Fibroblast of the conjunctiva (primary cell): ENCODE data around the gene CD82.

Experiments used
- DNase-seq: peaks from one replicate; pipeline ENCODE4 v3.0.0-alpha.2; 2010; ENCODE audit warnings: low read depth

The CD82 gene

DNA sequence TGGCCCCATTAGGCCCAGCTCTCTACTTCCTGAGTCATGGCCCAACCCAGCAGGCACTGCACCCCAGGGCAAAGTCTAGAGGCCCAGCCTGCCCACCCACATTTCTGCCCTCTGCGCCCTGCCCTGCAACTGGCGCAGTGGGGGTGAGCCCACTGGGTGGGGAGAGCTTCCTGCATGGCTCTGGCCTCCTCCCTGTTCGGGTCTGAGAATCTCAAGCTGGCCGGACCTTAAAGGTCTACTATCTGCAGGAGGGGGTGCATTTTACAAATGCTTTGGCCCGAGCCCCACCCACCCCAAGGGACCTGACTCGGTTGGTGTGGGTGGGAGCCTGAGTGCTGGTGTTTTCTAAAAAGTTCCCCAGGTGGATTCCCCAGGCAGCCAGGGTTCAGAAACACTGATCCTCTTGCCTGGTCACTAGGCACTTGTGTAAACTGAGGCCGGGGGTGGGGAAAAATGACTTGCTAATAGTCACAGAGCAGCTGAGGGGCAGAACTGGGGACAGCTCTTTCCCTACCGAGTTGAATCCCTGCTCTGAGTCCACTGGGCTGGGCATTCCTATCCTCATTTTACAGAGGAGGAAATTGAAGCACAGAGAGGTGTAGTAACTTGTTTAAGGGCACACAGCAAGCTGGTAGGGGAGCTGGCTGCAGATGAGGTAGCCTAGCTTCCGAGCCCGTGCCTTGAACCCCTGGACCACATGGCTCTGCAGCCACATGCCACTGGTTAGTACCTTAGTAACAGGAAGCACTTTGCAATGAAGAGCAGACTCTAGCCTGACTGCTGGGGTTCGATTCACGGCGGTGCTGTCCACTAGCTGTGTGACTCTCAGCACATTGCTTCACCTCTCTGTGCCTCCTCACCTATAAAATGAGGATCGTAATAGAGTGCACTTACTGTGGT, 36.3 kb downstream of the CD82 start:
- DNase-seq = no peak

DNA sequence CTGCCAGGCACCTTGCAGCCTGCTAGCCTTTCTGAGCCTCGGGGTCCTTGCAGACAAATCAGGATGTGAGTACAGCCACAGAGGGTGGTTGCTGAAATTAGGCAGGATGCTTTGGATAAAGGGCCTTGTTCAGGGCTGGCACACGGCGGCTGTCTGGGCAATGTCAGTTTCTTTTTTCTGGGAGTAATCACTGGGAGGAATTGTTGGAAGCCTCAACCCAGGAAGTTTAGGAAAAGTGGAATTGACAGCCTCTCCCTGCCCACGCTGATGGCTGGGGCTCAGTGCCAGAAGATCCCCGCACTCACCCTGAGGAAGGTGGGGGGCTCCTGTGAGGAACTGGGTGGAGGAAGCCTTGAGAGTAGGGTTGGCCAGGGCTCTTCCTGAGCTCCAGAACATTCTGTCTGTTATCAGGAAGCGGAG, 37.4 kb downstream of the CD82 start:
- DNase-seq = no peak

DNA sequence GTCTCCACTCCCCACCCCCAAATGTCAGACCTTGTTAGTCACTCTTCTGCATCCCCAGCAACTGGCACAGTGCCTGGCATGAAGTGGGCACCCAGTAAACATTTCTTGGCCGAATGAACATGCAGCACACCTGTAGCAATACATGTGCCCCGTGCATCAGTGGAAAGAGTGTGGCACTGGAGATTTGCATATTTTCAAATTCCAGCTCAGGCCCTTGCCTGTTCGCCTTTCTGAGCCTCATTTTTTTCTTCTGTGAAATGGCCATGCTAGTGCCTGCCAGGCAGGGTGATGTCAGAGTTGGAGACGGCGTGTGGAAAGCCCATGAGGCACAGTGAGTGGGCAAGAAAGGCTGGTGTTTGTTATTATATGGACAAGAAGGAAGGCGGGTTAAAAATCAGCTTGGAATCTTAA, 38.7 kb downstream of the CD82 start:
- DNase-seq = no peak

DNA sequence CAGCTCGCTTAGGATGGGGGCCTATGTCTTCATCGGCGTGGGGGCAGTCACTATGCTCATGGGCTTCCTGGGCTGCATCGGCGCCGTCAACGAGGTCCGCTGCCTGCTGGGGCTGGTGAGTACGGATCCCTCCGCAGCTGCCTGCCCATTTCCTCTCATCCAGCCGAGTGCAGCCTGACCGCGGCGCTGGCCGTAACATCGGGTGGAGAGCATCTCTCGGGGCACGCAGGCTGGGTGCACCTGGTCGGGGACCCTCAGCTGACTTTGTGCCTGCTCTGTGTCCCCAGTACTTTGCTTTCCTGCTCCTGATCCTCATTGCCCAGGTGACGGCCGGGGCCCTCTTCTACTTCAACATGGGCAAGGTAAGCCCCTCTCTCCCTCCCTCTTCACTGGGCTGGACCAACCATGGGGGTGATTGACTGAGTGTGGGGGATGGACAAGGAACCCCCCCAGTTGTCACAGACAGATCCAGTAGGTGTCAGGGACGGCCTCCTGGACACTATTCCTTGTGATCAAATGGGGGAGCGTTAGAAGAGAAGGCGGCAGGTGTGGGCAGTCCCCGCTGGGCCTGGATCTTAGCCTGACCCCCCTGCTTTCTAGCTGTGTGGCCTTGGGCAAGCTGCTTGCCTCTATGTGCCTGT, 39.7 kb downstream of the CD82 start:
- no peak for DNase-seq

DNA sequence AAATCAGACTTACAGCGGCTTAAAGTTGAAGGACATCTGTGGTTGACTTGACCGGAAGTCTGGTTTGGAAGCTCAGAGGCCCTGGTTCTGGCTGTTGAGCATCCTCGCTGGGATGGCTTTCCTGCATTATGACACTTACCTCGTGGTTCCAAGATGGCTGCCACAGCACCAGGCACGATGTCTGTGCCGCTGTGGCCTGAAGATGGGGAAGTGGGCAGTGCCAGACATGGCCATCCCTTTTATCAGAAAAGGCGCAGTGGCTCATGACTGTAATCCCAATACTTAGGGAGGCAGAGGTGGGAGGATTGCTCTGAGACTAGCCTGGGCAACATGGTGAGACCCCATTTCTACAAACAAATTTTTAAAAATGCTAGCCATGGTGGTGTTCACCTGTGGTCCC, 40.5 kb downstream of the CD82 start:
- no peak for DNase-seq

DNA sequence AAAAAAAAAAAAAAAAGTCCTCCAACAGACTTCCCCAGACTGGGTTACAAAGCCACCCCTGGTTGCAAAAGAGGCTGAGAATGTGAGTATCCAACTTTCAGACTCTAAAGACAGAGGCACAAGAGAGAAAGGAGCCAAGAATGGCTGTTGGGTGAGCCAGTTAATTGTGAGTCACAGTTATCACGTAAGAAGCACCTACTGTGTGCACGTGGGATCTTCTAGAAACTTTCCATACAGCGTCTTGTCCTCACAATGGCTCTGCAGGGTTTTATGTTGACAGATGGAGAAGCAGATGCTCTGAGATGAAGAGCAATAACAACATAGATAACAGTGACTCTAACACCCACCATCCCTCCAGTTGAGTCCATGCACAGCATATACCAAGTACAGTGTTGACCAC, 41.0 kb downstream of the CD82 start:
- no peak for DNase-seq

DNA sequence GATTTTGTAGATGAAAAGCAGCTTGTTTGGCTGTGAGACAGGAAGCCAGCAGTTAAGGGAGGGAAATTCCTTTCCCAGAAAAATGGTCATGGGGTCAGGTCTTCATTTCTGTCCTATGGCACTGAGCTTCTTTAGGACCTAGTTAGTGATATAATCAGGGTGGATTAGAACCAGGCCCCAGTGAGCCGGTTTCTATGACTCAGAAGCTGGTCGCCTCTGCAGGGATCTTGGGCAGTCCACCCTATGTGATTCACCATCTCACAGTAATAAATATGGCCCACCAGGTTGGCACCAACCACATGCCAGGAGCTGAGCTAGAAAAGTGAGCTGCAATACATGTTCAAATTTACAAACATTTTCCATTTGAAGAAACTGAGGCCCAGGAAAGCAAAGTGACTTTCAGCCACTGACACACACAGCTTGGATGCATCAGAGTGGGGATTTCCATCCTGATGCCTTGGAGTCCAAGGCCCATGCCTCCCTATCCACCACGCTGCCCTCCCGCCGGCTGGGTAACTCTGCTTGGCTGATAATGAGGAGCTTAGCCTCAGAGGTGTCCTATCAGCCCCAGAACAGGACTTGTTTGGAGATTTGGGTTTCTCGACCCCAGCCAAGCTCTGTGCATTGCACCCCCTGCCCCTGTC, 42.0 kb downstream of the CD82 start:
- no peak for DNase-seq

DNA sequence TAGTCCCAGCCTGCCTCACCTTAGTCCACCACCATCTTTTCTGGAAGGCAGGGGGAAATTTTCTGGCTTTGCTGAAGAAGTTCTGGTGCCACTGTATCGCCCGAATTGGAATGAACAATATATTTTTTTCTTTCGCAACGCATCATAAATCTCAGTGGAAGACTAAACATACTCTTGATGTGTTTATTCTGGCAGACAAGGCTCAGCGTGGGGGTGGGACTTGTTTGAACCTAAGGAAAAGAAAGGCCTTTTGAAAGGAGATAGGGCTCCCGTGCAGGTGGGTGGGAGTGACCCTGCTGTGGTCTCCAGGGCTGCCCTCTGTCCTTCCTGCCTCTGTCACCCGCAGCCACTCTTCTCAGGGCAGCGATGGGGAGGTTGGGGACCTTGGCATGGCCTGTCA, 42.5 kb downstream of the CD82 start:
- no peak for DNase-seq

DNA sequence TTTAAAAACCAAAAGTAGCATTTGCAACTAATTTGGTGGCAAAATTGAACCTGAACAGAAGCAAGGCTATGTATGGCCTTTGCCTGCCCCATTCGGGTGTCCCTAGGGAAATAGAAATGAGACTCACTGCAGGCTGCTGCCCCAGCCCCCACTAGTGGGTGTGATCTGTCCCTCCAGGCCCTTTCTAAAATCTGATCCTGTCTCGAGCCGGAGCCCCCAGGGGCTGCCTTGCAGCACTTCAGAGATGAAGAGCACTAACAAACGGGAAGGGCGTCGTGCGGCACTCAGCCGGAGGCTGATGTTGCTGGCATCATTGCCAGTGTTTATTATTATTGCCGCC, 43.2 kb downstream of the CD82 start:
- no peak for DNase-seq

DNA sequence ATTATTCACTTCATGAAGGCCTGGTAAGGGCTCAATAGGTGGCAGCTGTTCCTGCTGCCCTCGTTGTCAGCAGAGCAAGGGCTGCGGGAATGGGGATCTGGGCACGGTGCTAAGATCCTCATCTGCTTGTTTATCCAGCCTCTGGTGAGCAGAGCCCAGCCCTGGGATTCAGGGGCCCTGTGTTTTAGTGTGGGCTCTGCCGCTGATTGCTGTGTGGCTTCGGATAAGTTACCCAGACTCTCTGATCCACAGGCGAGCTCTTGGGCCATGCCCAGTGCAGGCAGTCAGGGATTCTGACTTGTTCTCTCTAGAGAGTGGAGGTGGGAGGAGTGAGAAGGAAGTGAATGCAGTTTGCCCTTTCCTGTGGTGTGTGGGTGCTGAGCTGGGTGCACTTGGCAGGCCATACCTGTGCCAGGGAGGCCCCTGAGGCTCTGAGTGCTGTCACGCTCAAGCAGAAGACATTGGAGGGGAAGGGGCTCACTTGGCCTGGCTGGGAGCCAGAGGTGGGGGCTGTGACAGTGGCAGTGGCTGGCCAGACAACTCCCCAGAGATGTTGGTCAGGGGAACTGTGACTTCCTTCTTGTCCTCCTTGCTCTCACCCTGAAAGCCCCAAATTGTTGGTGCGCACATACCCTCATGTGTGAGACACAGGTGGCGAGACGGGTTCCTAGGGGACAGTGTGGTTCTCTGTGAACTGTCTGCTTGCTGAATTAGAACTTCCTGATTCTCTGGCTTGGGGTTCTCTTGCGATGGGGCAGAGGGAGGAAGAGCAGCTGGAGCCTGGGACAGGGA, 43.7 kb downstream of the CD82 start:
- no peak for DNase-seq

DNA sequence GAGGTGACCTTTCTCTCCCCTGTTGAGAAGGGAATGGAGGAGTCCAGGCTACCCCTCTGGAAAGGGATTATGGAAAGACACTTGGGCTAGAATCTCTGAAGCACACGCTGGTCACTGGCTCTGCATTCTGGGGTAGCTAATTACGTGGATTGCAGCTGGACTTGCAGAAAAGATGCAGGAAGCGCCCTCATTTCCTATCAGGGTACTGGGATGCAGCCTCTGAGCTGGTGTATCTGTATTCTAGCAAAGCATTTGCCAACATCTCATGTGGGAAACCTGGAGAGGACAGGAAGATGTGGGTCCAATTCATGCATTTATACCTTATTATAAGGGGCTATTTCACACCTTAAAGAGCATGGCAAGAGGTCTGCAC, 44.3 kb downstream of the CD82 start:
- no peak for DNase-seq

DNA sequence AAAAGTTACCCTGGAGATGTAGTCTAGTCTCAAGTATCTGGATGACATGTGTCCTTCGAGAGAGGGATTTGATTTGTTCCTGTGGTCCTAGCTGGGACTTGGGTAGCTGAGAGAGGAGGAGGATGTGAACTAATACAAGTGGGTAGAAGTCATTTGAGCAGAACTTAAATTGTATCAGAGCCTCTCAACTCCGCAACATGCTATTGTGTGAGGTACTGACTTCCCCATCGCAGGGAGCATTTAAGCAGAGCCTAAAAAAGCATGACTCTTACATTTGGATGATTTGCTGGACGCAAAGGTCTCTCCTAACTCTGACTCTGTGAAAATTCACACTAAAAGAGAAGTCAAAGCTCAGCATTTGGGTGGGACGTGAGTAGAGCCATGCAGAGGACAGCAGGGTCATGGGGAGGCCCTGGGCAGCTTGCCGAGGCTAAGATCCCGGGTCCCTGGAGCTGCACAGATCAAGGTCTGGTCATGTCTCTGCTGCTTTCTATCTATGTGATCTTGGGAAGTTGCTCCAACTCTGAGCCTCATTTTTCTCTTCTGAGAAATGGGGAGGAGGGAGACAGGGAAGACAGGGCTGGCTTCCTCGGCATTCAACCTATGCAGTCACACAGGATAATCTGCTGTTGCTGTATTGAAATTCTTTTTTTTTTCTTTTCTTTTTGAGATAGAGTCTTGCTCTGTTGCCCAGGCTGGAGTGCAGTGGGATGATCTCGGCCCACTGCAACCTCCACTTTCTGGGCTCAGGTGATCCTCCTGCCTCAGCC, 44.9 kb downstream of the CD82 start:
- no peak for DNase-seq

DNA sequence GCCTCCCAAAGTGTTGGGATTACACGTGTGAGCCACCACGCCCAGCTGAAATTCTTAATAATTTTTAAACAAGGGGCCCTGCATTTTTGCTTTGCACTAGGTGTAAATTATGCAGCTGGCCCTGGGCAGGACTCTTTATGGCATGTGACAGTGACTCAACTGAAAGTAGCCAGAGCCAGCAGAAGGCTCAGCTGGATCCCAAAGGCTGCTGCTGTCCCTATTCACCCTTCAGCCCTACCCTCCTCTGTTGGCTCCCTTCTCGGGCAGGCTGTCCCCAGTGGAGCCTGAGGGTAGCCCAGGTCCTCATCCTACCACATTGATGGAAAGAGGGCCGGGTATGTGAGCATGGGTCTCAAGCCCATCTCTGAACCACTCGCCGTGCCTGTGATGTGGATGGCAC, 45.6 kb downstream of the CD82 start:
- no peak for DNase-seq

DNA sequence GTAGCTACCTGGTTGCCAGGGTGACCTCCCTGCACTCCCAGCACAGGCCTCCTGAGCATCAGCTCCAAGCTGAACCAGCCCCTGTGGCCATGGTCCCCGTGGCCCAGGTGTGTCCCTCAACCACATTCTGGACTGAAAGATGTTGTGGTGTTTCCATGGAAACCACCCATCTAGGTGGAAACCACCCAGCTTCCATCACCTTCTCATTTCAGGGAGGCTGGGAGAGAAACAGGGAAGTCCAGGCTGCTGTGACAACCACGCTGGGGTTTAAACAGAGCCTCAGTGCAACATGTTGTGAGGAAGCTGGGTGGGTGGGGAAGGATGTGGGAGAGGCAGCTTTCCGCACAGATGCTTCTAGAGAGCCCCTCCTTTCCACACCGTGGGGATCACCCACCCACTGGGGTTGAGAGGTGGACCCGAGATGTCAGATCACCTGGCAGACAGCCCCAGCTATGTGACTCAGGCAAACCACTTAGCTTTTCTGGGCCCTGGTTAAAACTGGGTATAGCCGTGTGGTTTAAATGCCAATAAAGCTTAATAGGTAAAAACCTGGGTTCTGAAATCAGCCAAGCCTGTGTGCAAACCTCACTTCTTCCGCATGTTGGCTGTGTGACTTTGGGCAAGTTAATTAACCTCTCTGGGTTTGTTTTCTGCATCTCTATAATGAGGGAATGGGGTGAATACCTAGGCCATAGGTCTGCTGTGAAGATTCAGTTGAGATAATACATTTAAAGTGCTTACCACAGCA, 46.4 kb downstream of the CD82 start:
- DNase-seq = no peak

DNA sequence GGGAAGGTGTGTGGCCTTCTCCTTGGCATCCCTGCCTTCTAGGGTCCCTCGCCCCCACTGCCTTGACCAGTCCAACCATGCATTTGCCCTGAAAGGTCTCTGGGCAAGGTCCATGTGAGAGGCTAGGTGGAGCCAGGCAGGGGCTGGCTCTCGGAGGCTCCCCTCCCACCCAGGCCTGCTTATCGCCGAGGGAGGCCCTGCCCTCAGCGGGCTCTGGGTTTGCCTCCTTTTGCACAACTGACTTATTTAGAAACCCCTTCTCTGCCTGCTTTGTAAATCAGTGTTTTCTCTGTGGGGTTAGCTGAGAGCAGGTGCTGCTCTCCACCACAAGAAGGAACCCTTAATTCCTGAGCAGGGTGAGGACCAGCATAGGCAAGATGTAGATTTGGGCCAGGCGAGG, 47.7 kb downstream of the CD82 start:
- DNase-seq = no peak

DNA sequence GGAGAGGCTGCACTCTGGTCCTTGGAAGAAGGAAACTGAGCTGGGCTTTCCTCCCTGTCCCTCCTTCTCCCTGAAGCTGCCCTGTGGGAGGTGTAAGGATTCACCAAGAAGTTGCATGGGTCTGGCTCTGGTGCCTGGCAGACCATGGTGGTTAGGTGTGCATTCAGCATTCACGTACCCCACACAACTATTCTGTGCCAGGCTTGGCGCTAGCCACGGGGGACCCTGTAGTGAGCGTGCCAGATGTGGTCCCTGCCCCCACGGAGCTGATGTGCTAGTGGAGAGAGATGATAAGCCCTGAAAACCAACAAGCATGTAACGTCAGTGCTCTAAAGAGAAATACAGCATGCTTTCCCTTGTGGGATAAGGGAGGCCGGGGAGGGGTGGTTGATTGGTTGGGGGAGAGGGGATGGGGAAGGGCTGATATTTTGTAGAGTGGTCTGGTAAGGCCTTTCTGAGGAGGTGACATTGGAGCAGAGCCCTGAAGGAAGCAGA, 48.9 kb downstream of the CD82 start:
- DNase-seq = no peak

DNA sequence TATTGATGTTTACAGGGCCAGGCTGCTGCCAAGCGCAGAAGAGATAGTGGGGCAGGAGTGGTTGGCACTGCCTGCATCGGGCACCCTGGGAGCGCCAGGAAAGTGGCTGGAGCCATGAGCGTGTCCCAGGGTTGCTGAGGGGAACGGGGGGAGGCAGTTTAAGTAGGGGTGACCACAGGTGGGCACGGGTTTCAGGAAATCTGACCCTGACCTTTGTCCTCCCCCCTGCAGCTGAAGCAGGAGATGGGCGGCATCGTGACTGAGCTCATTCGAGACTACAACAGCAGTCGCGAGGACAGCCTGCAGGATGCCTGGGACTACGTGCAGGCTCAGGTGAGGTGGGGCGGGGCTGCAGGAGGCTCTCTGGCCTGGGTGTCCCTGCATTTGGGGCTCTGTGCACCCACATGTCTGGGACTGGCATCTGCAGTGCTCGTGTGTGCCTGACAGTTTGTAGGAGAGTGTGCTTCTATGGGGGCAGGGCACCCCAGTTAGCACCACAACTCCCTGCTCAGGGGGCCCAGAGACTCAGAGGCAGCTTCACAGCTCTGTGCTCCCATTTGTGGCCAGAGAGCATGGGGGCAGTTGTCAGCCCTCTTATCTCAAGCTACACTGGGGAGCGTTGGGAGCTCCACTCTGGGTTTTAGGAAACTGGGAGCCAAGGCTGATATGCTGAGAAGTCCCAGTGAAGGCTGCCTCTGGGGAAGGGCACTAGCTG, 49.7 kb downstream of the CD82 start:
- DNase-seq = no peak

DNA sequence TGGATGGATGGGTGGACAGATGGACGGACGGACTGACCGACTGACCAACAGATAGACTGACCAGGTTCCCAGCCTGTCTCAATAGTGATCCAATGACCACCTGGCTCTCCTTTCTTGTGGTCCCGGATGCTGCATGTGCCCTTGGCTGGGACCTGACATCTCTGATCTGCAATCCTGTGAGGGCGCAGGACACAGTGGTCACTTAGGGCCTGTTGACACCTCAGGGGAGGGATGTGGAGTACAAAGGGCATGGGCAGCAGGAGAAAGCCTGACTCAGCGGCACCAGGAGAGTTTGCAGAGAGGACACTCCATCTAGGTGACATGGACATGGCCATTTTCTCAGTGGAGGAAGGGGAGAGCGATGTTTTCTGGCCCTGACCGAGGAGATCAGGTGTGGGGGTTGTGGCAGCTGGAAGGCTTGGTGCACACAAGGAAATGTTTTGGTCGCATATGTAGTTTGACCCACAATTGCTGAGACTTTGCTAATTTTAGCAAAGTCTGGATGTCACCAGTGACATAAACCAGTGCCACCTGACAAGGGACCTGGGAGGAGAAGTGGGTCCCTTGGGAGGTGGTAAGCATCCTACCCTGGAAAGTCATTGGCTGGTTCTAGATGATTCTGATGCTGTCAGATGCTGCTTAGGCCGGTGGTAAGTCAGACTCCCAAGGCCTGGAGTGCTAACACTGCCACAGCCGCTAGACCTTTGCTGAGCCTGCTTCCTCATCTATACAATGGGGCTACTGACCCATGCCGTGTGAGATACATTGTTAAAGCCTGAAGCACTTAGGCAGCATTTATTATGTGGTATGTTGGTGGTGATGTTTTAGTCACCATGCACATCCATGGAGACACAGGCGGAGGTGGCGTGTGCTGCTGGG, 50.7 kb downstream of the CD82 start:
- no peak for DNase-seq
